Stimulated activated CD4-positive, alpha-beta T cell treated with anti-CD3 and anti-CD28 coated beads, Interleukin-4, amount 100 ng/mL, for 1 hour (primary cell): Measurements from ENCODE around the gene ENTR1.

Experiments
- DNase-seq: peaks from one replicate; pipeline ENCODE4 v3.0.0-alpha.2; 2020

Gene ENTR1

DNA sequence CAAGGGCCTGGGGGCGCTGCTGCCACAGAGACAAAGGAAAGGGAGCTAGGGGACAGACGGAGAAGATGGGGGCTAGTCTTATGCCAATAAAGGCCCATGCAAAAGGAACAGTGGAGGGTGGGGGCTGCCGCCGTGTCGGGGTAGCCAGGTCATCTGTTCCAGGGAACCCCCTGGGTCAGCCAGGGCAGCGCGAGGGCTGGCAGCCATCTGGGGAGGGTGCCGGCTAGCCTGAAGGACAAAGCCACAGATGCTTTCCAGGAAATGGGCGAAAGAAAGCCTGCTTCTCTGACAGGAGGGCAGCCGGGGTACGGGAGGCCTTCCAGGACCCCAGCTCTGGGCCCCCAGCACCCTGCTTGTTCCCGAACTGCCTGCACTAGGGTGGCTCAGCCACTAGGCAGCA is 35.3 kb downstream of the ENTR1 start:
- DNase-seq = no peak

DNA sequence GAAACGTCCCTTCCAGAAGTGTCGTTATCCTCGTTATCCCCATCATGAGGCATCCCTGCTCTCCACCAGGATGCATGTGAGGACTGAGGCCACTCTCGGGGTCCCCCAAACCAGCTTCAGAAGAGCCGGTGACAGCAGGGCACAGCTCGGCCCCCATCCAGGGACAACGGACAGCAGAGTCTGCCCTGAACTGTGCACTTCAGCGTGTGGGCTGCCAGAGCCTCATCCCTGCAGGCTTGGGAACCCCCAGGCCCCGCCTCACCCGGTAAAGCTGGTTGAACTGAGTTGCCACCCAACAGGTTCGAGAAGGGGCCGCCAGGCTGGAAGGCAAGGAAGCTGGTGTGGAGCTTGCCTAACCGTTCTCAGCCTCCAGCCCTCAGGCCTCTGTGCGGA is 36.2 kb downstream of the ENTR1 start:
- no peak for DNase-seq

DNA sequence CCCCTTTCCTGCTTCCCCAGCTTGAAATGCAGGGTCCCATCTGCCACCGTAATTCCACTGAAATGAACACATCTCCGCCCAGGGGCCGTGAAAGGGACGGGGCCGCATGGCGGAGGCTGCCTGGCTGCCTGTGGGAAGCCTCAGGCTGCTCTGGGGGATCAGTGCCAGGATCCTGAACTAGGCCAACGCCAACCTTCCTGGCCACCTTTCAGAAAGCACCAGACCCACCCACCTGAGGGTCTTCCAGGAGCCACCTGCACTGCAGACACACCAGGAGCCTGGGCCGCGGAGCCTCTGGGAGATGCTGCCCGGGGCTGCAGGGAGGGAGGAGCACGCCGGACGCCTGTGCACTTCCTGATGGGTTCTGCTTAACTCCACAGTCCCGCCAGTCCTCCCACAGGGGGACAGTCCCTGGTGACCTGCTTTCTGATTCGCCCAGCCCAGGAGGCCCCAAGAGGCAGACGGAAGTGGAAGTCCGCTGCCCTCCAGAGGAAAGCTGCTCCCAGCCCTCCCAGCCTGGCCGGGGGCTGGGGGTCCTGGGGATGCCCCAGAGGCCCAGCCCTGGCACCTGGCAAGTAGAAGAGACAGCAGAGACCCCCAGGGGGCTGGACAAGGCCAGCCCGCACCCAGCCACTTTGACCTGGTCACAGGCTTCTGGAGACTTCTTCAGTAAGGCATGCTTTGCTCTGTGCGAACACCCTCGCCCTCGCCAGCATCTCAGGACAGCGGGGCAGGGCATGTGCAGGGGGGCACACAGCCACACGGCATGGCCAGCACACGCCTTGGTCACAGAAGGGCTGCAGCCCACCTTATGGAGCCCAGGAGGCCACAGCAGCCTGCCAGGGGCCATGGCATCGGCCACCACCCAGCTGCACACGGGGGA is 36.9 kb downstream of the ENTR1 start, which contains the start of gene CARD9:
Gene CARD9, minus strand, starts transcription at position 370 of the 883 bp plus-strand sequence. CDS start 1,591 bp downstream, outside the sequence.
- DNase-seq = no peak

DNA sequence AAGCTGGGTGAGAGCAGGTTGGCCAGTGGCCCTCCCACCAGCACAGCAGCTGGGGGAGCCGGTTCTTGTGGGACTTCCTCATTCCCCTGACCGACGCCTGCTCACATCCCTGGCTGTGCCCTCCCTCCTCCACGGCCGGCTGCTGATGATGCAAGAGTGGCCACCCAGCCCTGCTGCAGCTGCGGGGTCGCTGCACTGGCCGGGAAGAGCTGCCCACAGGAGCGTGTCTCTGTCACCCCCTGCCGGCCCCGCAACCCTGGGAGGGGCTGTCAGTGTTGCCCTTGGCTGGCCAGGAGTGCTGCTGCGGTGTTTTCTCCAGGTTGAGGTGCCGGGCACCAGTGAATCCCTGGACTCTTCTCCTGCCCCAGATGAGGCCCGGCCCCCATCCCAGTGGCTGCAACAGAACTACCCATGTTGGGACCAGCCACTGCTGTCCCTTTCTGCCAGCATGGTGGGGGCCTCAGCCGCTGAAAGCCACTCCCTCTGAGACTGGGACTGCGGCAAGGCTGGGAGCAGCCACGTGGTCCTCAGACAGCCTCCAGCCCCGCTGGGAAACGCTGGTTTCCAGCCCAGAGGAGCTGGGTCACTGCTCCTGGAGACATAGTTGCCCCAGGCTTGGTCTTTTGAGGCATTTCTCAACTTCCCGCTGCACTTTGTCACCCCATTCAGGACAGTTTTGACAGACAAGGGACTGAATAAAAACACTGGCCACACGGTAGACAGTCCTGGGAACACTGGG is 37.7 kb downstream of the ENTR1 start:
- DNase-seq = no peak

GRCh38 chr9:136372006-136372405 is 38.4 kb downstream of the ENTR1 start:
- no peak for DNase-seq

DNA sequence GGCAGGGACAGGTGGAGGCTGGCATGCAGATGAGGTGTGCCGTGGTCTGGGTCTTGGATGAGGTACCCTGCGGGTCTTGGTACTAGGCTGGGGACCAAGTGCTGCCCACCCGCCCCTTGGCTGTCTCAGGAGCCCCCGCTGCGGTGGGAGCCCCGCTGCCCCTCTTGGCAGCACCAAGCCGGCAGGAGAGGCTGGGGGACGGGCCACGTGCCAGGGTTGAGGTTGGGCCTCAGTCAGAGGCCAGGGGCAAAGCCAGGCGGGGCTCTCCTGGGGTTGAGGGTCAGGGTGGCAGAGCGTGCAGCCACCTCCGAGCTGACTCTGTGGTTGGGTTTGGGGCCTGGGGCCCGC is 38.9 kb downstream of the ENTR1 start:
- no peak for DNase-seq

GRCh38 chr9:136370687-136371532 is 39.5 kb downstream of the ENTR1 start:
- DNase-seq = no peak

GRCh38 chr9:136370037-136370436 is 40.4 kb downstream of the ENTR1 start:
- DNase-seq = no peak

DNA sequence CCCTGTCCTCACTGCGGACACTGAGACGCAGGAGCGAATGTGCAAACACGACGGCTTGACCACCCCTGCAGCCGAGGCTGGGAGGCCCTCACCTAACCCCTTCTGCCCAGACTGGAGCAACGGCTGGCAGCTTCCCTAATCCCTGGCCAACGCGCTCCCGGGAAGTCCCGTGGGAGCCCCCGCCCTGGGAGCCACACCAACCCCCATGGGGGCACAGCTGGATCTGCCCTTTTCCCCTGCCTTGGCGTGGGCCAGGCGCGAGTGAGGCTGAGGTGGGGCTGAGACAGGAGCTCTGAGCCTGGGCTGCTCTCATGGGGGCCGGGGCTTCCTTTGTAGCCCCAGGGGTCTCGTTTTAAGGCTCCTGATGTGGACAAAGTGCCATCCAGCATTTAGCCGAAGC is 42.2 kb downstream of the ENTR1 start:
- DNase-seq = no peak

DNA sequence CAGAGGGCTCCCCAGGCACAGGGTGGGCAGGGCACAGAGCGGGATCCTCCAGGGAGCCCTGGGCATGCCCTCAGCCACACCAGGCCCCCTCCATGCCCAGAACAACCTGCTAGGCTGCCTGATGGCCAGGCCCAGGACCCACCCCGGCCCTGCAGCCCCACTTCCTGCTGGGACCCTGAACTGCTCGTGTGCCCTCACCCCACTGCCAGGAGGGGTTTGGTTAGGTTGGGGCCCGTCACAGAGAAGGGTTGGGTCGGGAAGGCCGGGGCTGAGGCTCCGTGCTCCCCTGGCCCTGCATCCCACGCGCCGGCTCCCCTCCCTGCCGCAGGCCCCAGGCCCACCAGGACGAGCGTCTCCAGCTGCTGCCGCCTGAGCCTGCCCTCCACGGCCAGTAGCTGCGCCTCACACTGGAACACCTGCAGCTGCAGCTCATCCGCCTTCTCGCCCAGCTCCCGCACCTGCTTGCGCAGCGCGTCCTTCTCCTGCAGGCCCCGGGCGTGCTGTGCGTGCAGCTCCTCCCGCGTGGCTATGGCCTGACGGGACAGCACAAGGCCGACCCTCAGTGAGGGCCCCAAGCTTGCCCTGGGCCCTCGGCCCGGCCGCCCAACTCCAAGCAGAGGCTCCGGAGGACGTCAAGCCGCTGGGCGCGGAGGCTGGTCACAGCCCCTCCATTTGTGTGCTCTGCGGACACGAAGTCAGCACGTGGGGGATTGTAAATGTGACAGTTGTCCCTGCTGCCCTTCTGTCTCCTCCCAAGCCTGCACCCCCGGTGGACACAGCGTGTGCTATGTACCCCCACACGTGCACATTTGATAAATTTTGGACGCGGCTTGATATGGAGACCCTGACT is 42.9 kb downstream of the ENTR1 start:
- no peak for DNase-seq

DNA sequence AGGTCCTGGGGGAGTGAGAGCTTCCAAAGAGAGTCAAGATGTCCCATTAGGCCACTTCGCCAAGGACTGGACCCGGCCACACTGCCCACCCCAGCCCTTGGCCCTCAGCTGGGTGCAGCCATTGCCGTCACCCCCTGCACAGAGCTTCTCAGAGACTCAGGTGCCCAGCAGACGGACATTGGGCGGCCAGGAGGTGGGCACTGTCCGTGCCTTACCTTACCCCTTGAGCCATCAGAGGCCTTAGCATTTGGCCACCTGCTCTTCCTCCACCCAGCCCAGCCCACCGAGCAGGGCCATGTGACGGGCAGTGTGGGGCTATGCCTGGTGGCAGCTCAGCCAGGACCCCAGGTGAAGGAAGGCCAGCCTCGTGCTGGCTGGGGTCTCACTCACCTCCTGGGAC is 43.6 kb downstream of the ENTR1 start:
- no peak for DNase-seq

DNA sequence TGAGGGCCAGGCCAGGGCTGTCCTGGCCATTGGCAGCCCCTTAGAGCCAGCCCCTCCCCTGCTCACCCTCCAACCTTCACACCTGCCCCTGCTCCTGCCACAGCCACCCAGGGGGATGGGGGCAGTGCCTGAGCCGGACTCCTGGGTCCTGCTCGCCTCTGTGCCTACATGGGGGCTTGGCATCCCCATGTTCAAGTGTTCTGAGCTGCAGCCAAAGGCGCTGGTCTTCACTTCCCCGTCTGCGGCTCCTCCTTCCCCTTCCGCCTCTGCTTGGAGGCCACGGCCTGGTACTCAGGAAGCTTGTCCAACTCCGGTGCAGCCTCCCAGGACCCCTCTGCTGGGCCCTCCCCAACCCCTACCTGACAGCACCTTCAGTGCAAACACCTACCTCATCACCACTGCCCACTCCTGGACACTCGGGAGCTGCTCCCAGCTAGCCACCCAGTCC is 44.6 kb downstream of the ENTR1 start:
- DNase-seq = no peak

DNA sequence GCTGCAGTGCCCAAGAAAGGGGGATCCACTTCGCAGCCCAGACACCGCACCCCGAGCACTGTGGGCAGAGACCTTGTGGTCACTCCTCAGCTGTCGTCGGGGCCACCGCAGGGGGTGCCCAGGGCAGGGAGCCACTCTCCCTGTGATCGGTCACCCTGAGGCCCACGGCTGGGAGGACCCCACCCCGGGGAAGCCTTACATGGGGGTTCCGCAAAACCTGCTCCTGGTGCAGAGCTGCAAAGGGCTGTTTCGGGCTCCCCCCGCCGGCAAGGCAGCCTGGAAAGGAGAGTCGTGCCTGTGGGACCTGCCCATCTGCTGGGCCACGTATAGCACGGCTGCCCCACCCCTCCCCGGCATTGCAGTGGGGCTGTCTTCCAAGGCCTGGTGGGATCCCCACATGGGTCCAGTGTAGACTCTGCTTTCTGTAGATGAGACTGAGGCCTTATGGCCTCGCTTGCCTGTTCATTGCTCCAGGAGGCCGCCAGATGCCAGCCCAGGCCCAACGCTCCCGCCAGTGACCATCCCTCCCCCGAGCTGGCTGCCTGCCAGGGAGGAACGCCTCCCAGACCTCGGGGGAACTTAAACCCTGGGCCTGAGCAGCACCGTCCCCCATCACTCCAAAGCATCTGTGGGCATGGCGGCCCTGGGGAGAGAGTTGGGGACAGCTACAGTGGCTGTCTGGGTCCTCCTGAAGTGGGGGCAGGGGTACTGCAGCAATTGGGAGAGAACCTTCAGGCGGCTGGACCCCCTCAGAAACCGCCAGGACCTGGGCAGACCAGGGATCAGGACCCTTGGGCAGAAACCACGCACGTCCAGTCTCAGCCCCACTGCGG is 45.3 kb downstream of the ENTR1 start:
- no peak for DNase-seq

GRCh38 chr9:136363949-136364748 is 46.3 kb downstream of the ENTR1 start:
- no peak for DNase-seq

GRCh38 chr9:136363106-136363948 is 47.1 kb downstream of the ENTR1 start, which contains the start of gene DNLZ:
DNLZ (minus strand) TSS chr9:136363744; CDS start chr9:136363714, 30 bp downstream.
- peak; percentile 96 for DNase-seq

GRCh38 chr9:136362450-136362784 is 48.0 kb downstream of the ENTR1 start:
- no peak for DNase-seq

DNA sequence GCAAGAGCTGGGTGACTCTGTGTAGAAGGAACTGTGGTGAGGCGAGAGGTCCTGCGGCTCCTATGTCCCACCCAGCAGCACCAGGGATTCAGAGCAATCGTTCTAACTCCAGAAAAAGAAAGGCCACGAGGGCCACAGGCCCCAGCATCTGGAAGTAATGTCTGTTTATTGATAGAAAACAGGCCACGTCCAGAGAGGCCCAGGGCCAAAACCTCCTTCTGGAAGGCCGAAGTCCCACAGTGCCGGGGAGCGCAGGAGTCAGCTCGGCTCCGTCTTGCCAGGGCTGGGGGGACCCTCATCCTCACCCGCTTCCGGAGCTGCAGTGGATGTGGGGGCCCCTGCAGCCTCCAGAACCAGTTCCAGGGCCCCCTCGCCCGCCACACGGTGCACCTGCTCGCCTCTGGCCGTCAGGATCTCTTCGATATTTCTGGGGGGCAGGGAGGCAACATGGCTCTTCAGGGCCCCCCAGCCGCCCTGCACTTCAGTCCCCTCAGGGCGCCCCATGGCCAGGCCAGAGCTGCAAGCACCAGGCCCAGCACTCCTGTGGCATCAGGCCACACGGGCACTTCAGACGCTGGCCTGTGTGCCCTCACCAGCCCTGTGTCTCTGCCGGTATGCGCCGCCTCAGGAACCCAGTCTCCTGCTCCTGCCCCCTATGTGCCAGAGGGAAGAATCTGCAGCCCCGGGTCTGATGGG is 48.5 kb downstream of the ENTR1 start:
- no peak for DNase-seq

- no peak for DNase-seq
Observed at GRCh38 chr9:136361047-136361753, 49.2 kb downstream of the ENTR1 start.
